ENCODE results near the gene ESRRB. TPM values are rescaled to one million over a fixed set of nuclear protein-coding genes. Genes with fewer than 3 reads are reported as not detected.

ESRRB gene
- total RNA-seq, 2 donors from 2014 or later = 0.10 to 0.21 TPM

DNA sequence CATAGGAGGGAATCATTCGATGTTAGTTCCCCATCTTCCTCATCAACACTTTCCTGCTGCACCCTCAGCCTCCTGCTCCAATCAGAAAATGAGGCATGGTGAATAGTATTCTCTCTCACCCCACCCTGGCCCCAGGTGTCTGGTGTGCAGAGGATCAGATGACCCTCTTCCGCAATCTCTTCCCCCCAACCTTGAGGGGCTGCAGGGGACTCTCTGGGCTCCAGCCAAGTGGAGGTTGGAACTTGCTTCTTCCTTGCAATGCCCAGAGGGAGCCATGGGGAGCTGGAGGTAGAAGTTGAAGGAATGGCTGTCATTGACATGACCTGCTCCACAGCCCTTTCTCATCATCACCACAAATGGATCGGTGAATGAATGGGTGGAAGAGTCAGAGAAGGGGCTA, 20.2 kb upstream of the ESRRB start:
- Histone ChIP-seq H3K27me3 (no peaks in the 10 kb centered on the region), H3K36me3 (no peaks in the 10 kb centered on the region)

DNA sequence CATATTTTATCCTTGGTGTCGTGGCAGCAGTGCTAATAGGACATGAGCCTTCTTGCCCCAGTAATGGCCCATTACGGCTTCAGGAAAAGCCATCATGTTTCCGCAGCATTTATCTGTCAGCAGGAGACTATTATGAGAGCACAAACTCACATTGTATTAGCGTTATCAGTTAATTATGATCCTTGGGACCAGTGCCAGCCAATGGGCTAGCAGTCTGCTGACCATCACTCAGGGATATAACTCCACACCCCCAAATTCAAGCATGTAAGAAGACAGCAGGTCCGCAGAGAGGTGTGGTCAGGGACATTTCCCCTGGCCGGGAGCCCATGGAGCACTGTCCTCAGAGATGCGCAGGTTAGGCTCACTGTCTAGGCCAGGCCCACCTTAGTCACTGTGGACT, 4.9 kb upstream of the ESRRB start:
- Histone ChIP-seq H3K4me1 (no peaks in the 10 kb centered on the region), H3K36me3 (no peaks in the 10 kb centered on the region), H3K4me3 (no peak overlapping the region), H3K27me3 (peaks cover 4% of the 10 kb centered on the region), H3K9ac (ENCODE audit: low read depth in 2 of 2, low read length in 2 of 2) (no peak overlapping the region), H3K27ac (no peak overlapping the region), H3K9me3 (no peaks in the 10 kb centered on the region)
- TF ChIP-seq CTCF (IDR thresholded peaks at IDR 0.05) = no peak
- DNase-seq = no peak
- intact Hi-C loops (cut with DNase I) = no loop called here

More for the DNA sequence above, 20.2 kb upstream of the ESRRB start:
- no peaks in the 10 kb centered on the region for H3K9me3 ChIP-seq
- H3K4me3 ChIP-seq = no peak overlapping the region
- no peak overlapping the region for H3K27ac ChIP-seq
- H3K9ac ChIP-seq (ENCODE audit: low read depth in 2 of 2, low read length in 2 of 2) = no peak overlapping the region
- intact Hi-C loops (cut with DNase I) = no loop called here
- H3K4me1 ChIP-seq = no peaks in the 10 kb centered on the region
- no peak for TF ChIP-seq CTCF (IDR thresholded peaks at IDR 0.05)
- DNase-seq = no peak

DNA sequence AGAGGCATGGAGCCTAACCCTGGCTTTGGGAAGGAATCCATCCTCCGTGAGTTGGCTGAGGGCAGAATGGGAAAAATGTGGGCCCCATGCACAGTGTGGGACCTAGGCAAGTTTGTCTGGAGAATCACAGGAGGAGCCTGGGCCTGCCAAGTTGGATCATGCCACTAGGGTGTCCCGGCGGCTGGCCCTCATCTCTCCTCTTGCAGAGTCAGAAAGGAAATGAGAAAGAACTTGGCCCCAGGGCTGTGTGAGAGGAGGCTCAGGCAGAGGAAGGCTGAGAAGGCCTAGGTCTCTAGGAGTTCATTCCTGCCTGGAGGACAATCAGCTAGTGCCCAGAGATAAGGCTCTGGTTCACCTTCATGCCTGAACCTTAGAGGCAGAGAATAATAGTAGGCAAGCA, 2.5 kb upstream of the ESRRB start:
- H3K9me3 ChIP-seq = no peaks in the 10 kb centered on the region
- H3K4me3 ChIP-seq = no peak overlapping the region
- H3K27ac ChIP-seq = no peak overlapping the region
- peaks cover 24% of the 10 kb centered on the region for H3K27me3 ChIP-seq
- no peak for TF ChIP-seq CTCF (IDR thresholded peaks at IDR 0.05)
- no peaks in the 10 kb centered on the region for H3K4me1 ChIP-seq
- H3K36me3 ChIP-seq = no peaks in the 10 kb centered on the region
- no peak overlapping the region for H3K9ac ChIP-seq (ENCODE audit: low read depth in 2 of 2, low read length in 2 of 2)
- intact Hi-C loops (cut with DNase I) = no loop called here
- no peak for DNase-seq

- Histone ChIP-seq H3K4me3 (no peak overlapping the region), H3K4me1 (no peaks in the 10 kb centered on the region), H3K27ac (no peak overlapping the region), H3K36me3 (no peaks in the 10 kb centered on the region), H3K9ac (ENCODE audit: low read depth in 2 of 2, low read length in 2 of 2) (no peak overlapping the region), H3K27me3 (peaks cover 25% of the 10 kb centered on the region), H3K9me3 (no peaks in the 10 kb centered on the region)
- TF ChIP-seq CTCF (IDR thresholded peaks at IDR 0.05) = no peak
- no peak for DNase-seq
- intact Hi-C loops (cut with DNase I) = no loop called here
Observed at GRCh38 chr14:76375484-76375883, 453 bp upstream of the ESRRB start.

GRCh38 chr14:76376409-76376877, 506 bp downstream of the ESRRB start:
- no peak overlapping the region for H3K4me3 ChIP-seq
- H3K4me1 ChIP-seq = no peaks in the 10 kb centered on the region
- H3K9me3 ChIP-seq = no peaks in the 10 kb centered on the region
- no peak overlapping the region for H3K9ac ChIP-seq (ENCODE audit: low read depth in 2 of 2, low read length in 2 of 2)
- H3K27me3 ChIP-seq = peaks cover 25% of the 10 kb centered on the region
- no peak for TF ChIP-seq CTCF (IDR thresholded peaks at IDR 0.05)
- no peaks in the 10 kb centered on the region for H3K36me3 ChIP-seq
- H3K27ac ChIP-seq = no peak overlapping the region
- DNase-seq = no peak
- intact Hi-C loops (cut with DNase I) = no loop called here

All from colonic mucosa (tissue), 4 donors.